GM12874 (cell line): Measurements from ENCODE around the gene NMBR.

Experiments used
- TF ChIP-seq, protein P1 (sequence below): IDR thresholded peaks from 2 replicates; pipeline ENCODE4 v1.5.1; 2011; ENCODE audit warnings: low read depth, mild to moderate bottlenecking, control low read depth, low read length, moderate library complexity; ENCODE audit not compliant: insufficient read depth

NMBR gene

DNA sequence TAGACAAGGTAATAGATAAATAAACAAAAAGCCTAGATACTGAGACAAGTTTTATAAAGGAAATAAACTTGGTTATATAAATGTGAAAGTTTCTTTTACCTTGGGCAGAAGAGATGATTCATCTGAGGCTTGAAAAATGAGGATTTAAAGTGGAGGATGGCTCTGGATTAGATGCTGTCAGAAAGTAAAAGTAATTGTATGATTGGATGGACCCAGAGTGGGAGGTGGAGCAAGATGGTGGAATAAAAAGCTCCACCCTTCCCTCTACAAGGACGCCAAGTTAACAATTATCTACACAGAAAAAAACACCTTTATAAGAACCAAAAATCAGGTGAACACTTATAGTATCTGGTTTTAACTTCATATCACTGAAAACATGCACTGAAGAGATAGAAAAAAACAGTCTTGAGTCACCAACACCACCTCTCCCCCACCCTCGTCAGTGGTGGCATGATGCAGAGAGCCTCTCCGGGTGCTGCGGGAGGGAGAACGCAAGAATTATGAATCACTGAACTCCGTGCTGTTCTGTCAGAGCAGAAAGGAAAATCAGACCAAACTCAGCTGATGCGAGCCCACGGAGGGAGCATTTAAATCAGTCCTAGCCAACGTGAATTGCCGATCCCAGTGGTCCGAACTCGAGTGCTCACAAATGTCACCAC, 98.9 kb downstream of the NMBR start:
- TF ChIP-seq, protein P1, sequence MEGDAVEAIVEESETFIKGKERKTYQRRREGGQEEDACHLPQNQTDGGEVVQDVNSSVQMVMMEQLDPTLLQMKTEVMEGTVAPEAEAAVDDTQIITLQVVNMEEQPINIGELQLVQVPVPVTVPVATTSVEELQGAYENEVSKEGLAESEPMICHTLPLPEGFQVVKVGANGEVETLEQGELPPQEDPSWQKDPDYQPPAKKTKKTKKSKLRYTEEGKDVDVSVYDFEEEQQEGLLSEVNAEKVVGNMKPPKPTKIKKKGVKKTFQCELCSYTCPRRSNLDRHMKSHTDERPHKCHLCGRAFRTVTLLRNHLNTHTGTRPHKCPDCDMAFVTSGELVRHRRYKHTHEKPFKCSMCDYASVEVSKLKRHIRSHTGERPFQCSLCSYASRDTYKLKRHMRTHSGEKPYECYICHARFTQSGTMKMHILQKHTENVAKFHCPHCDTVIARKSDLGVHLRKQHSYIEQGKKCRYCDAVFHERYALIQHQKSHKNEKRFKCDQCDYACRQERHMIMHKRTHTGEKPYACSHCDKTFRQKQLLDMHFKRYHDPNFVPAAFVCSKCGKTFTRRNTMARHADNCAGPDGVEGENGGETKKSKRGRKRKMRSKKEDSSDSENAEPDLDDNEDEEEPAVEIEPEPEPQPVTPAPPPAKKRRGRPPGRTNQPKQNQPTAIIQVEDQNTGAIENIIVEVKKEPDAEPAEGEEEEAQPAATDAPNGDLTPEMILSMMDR = no peak

DNA sequence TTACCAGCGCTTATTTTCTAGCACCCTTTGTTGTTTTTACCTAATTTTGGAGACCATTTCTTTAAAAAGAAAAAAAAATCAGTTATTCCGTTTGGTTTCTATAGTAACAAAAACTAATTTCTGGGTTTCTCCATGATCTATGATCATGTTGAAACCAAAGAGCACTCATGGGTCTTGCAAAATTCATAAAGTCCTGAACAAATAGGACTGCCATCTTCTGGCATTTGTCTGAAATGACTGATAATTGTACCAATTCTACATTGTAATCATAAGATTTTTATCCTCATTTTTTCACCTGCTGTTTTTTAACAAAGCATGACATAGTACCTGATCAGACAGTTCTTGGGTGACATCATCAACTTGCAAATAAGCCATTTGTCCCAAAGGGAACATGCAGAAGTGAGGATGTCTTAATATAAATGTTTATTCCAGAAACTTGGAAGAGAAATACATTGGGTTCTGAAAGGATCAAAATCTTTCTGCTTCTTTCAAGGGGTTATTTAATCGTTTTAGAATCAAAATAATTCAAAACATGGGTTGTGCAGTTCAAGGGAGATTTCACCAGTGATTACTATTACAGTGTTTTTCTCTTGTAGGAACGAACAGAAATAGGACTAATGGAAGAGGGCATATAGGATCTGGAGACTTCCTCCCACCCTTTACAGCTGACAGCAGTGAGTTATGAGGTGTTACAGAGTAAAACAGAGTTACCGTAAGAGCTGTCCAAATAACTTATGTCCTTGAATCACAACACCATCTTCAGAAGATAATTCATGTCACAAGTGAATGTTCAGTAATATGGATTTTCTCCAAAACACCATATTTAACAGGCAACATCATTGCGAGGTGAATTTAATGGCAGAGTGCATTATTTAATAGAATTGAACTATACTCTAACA, 101.3 kb downstream of the NMBR start:
- TF ChIP-seq, protein P1 = no peak

GRCh38 chr6:142035890-142036289, 111.0 kb downstream of the NMBR start:
- TF ChIP-seq, protein P1 = no peak

DNA sequence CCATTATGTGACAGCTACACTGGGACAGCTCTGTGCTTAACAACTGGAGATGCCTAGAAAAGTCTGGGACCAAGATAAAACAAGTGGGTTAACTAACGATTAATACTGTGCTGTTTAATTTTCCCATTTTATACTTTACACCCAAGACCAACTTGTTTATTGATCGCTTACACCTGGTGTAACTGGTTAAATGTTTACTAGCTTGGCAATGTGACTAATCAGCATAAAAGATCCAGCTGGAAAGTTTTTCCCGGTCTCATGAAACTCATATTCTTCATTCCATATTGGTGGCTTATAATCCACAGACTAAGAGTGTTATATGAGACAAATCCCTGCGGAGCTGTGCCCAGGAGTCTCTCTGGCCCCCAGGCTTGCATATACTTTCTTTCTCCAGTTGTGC, 115.9 kb downstream of the NMBR start:
- TF ChIP-seq, protein P1 = no peak

DNA sequence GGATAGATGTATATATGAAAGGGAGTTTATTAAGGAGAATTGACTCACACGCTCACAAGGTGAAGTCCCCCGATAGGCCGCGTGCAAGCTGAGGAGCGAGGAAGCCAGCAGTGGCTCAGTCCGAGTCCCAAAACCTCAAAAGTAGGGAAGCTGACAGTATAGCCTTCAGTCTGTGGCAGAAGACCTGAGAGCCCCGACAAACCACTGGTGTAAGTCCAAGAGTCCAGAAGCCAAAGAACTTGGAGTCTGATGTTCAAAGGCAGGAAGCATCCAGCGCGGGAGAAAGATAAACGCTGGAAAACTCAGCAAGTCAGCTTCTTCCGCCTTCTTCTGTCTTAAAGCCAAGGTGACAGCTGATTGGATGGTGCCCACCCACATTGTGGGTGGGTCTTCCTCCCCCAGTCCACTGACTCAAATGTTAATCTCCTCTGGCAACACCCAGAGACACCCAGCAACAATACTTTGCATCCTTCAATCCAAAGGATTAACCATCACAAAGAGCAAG, 116.8 kb downstream of the NMBR start:
- TF ChIP-seq, protein P1 = no peak

- TF ChIP-seq, protein P1 = no peak
Observed at GRCh38 chr6:142028527-142028926, 118.4 kb downstream of the NMBR start.

GRCh38 chr6:142027074-142027473, 119.8 kb downstream of the NMBR start:
- TF ChIP-seq, protein P1 = no peak
